Stomach (tissue), 4 donors: ENCODE data around the gene LRP6.

Experiments used
- CTCF ChIP-seq, 7 experiments: fragments of 450-650 bp in 4 of 7; fragments of 200-600 bp in 3 of 7; sonication (generic) in 3 of 7; IDR thresholded peaks; one replicate each; pipeline ENCODE4 v1.5.1; 2016 to 2019; ENCODE audit warnings: antibody characterized with exemption in 7 of 7, control low read depth in 2 of 7, mild to moderate bottlenecking in 1 of 7
- EP300 ChIP-seq: sonication (generic); formaldehyde crosslinking; IDR thresholded peaks from one replicate; pipeline ENCODE4 v1.6.1; 2017; ENCODE audit warnings: antibody characterized with exemption
- POLR2A ChIP-seq, 4 donors: fragments of 450-650 bp; IDR thresholded peaks; one replicate each; pipeline ENCODE4 v1.6.1; 2016; ENCODE audit warnings: antibody characterized with exemption in 4 of 4, control low read depth in 2 of 4, mild to moderate bottlenecking in 1 of 4, moderate library complexity in 1 of 4
- POLR2AphosphoS5 ChIP-seq, 3 donors: sonication (generic); formaldehyde crosslinking; IDR thresholded peaks; one replicate each; pipeline ENCODE4 v1.6.1; 2016; ENCODE audit warnings: antibody characterized with exemption in 3 of 3

- no peak for TF ChIP-seq CTCF (IDR thresholded peaks at IDR 0.05)
- TF ChIP-seq EP300 = no peak
- TF ChIP-seq POLR2AphosphoS5 (IDR thresholded peaks at IDR 0.05) = no peak
- TF ChIP-seq POLR2A (IDR thresholded peaks at IDR 0.05) = no peak
Measured at GRCh38 chr12:12267742-12268200, 927 bp upstream of the LRP6 start.
